Stomach smooth muscle (tissue), 2 donors: ENCODE data around the gene MPHOSPH8.
"Not testable (repeated sequence)": the region's sequence is repeated elsewhere in the genome, so short reads cannot be mapped to it uniquely, and the experiment has no call there.

Experiments used
- H3K27ac ChIP-seq: one replicate; pipeline ENCODE4 v1.7.0; 2013; ENCODE audit warnings: mild to moderate bottlenecking, low read length, inconsistent platforms
- H3K27me3 ChIP-seq, 2 donors: one replicate each; pipeline ENCODE4 v1.7.0; 2013; ENCODE audit warnings: low read length in 2 of 2; ENCODE audit not compliant: insufficient read depth in 2 of 2, control insufficient read depth in 1 of 2
- H3K36me3 ChIP-seq, 2 donors: one replicate each; pipeline ENCODE4 v1.7.0; 2013; ENCODE audit warnings: low read length in 2 of 2; ENCODE audit not compliant: control insufficient read depth in 2 of 2, insufficient read depth in 2 of 2
- H3K4me1 ChIP-seq: one replicate; pipeline ENCODE4 v1.7.0; 2013; ENCODE audit warnings: low read length; ENCODE audit not compliant: control insufficient read depth, insufficient read depth
- H3K4me3 ChIP-seq, 2 donors: one replicate each; pipeline ENCODE4 v1.7.0; 2013; ENCODE audit warnings: low read length in 2 of 2
- H3K9ac ChIP-seq, 2 donors: one replicate each; pipeline ENCODE4 v1.7.0; 2013; ENCODE audit warnings: low read length in 2 of 2, mild to moderate bottlenecking in 1 of 2
- H3K9me3 ChIP-seq, 2 donors: one replicate each; pipeline ENCODE4 v1.7.0; 2013; ENCODE audit warnings: low read length in 2 of 2; ENCODE audit not compliant: control insufficient read depth in 2 of 2
- donor health status: healthy.
- donor health status: Pancreatic carcinoma.

The MPHOSPH8 gene

GRCh38 chr13:19681517-19681916 is 48.1 kb downstream of the MPHOSPH8 start:
- no peaks in the 10 kb centered on the region for H3K27me3 ChIP-seq
- no peaks in the 10 kb centered on the region for H3K9me3 ChIP-seq
- H3K9ac ChIP-seq, result no peak overlapping the region
- peaks cover 2 to 5% of the 10 kb centered on the region in 2 donors for H3K36me3 ChIP-seq
- no peak overlapping the region for H3K4me3 ChIP-seq
- no peaks in the 10 kb centered on the region for H3K4me1 ChIP-seq
- no peak overlapping the region for H3K27ac ChIP-seq

GRCh38 chr13:19685034-19685433 is 51.6 kb downstream of the MPHOSPH8 start:
- Histone ChIP-seq H3K4me1 (no peaks in the 10 kb centered on the region), H3K9ac (no peak overlapping the region), H3K27me3 (no peaks in the 10 kb centered on the region), H3K4me3 (no peak overlapping the region), H3K27ac (no peak overlapping the region), H3K36me3 (no peaks in the 10 kb centered on the region), H3K9me3 (no peaks in the 10 kb centered on the region)

DNA sequence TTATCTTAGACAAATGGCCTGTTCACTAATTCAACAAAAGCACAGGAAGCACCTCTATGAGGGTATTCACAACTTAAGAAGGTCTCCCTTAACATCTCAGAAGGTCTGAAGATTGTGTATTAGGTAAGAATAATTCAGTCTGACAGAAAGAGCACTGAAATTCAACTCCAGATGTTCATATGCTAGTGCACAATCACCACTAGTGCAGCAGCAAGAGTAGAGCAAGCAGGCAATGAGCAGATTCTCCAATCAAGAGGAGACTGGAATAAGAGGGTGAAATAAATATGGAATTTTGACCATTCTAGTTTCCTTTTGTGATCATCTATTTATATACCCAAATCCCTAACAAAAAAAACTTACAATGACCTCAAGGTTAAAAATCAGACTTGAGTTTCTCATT is 52.0 kb downstream of the MPHOSPH8 start:
- no peak overlapping the region for H3K4me3 ChIP-seq
- H3K9me3 ChIP-seq, result no peaks in the 10 kb centered on the region
- no peaks in the 10 kb centered on the region for H3K4me1 ChIP-seq
- H3K9ac ChIP-seq, result no peak overlapping the region
- H3K27ac ChIP-seq, result no peak overlapping the region
- no peaks in the 10 kb centered on the region for H3K36me3 ChIP-seq
- H3K27me3 ChIP-seq, result no peaks in the 10 kb centered on the region

- not testable (repeated sequence) for H3K27ac ChIP-seq, H3K9me3 ChIP-seq, H3K9ac ChIP-seq, H3K4me1 ChIP-seq, H3K36me3 ChIP-seq, H3K4me3 ChIP-seq, H3K27me3 ChIP-seq
Observed at GRCh38 chr13:19691447-19691846, 58.0 kb downstream of the MPHOSPH8 start.

- Histone ChIP-seq H3K36me3 (no peaks in the 10 kb centered on the region), H3K27me3 (no peaks in the 10 kb centered on the region), H3K4me3 (no peak overlapping the region), H3K9ac (no peak overlapping the region), H3K9me3 (no peaks in the 10 kb centered on the region), H3K4me1 (no peaks in the 10 kb centered on the region), H3K27ac (no peak overlapping the region)
Observed at GRCh38 chr13:19695428-19695827, 62.0 kb downstream of the MPHOSPH8 start.

DNA sequence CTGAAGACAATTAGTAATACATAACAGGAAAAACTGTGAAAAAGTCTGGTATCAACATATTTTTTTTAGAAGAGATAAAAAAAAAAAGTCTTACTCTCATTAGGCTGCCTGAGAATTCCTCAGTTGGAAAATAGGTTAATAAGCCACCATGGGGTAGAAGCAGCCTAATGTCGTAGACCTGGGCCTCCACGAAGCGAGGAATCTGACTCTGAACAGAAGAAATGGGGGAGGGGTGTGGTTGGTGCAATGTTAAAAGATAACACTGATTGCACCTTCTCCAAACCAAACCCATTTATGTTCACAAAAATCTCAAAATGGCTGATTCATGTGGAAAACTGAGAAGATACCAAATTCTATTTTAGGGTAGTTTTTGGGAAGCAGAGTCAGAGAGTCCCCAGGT is 62.4 kb downstream of the MPHOSPH8 start:
- Histone ChIP-seq H3K4me3 (no peak overlapping the region), H3K9ac (no peak overlapping the region)

DNA sequence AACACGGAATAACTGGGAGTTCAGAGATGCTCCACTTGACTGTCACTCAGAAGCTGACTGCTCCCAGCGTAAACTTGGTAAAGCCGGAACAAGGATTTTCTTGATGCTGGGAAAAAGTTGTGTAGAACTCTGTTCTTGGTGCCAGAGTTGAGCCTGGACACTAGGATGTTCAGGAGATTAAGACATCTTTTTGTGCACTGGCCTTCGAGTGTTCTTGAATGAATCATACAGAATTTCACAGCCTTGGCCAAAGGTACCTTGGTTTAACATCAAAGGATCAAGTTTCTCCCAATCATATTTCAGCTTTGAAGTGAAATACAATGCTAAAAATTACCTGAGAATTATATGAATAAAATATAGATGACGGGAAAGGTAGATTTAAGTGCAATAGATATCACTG is 67.5 kb downstream of the MPHOSPH8 start:
- not testable (repeated sequence) for H3K9me3 ChIP-seq, H3K9ac ChIP-seq, H3K27me3 ChIP-seq, H3K27ac ChIP-seq, H3K4me1 ChIP-seq, H3K4me3 ChIP-seq, H3K36me3 ChIP-seq

More for the DNA sequence above, 62.4 kb downstream of the MPHOSPH8 start:
- H3K27me3 ChIP-seq, result no peaks in the 10 kb centered on the region
- no peaks in the 10 kb centered on the region for H3K36me3 ChIP-seq
- H3K9me3 ChIP-seq, result no peaks in the 10 kb centered on the region
- no peaks in the 10 kb centered on the region for H3K4me1 ChIP-seq
- H3K27ac ChIP-seq, result no peak overlapping the region

DNA sequence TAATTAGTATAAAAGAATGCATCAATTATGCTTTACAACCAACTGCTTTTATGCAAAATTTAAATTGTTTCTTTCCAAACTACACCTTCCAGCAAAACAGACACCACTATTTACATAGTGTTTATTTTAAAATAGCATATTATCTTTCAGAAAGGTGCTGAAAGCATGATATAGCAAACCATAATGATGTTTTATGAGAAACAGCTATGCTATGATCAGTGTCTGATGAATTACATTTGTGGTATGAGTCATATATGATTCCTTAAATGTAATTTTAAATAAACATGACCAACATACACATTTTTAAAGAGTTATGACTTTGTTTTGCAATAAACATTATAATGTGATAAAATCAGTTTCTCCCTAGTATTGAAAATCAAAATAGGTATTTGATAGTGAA is 68.2 kb downstream of the MPHOSPH8 start:
- not testable (repeated sequence) for H3K36me3 ChIP-seq, H3K9me3 ChIP-seq, H3K27ac ChIP-seq, H3K27me3 ChIP-seq, H3K4me3 ChIP-seq, H3K9ac ChIP-seq, H3K4me1 ChIP-seq

DNA sequence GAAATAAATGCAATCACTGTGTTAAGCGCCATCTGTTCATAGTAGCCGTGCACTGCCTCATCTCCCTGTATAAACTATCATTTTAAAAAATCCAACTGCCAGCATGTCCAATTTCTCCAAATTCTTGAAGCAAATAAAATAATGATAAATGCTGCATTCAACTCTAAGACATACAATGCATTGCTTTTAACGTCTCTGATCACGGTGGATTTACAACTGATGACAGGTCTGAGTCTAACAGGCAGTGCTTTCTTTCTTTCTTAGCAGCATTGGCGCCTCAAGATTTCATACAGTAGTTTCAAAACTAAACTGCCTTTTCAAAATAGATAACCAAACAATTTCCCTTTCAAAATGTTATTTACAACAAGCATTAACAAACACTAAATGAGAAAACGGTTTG is 70.8 kb downstream of the MPHOSPH8 start:
- H3K4me1 ChIP-seq, H3K27ac ChIP-seq, H3K4me3 ChIP-seq, H3K9me3 ChIP-seq, H3K36me3 ChIP-seq, H3K27me3 ChIP-seq, H3K9ac ChIP-seq: not testable (repeated sequence)

DNA sequence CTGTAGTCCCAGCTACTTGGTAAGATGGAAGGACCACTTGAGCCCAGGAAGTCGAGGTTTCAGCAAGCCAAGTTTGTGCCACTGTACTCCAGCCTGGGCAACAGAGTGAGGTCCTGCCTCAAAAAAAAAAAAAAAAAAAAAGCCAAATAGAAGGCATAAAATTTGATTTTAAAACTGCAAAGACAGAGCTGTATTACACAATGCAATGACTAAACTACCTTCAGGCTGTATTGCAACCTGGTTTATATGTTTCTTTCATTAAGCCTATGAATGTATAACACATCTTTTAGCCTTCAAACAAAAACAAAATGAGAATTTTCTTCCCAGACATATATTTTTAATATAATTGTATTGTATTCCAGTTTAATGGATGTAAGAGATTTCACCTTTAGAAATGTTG is 75.6 kb downstream of the MPHOSPH8 start:
- not testable (repeated sequence) for H3K9ac ChIP-seq

DNA sequence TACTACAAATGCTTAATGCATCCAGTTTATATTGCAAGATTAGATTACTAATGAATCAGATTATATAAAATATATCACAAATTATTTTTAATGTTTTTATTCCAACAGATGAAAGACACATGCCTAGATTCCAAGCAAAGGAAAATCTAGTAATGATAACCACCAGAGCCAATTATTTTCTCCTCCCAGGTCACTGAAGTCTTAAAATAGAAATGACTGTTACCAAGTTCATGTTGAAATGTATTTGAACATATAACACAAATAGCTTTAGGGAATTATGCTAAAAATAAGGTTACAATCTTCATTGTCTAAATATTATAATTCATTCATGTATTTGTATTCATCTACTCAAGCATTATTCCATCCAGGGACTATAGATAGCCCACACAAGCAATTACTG is 76.3 kb downstream of the MPHOSPH8 start:
- H3K9ac ChIP-seq, H3K36me3 ChIP-seq, H3K27ac ChIP-seq, H3K4me1 ChIP-seq, H3K9me3 ChIP-seq, H3K4me3 ChIP-seq, H3K27me3 ChIP-seq: not testable (repeated sequence)

More for the DNA sequence above, 75.6 kb downstream of the MPHOSPH8 start:
- H3K4me1 ChIP-seq, H3K4me3 ChIP-seq, H3K36me3 ChIP-seq, H3K27ac ChIP-seq, H3K27me3 ChIP-seq, H3K9me3 ChIP-seq: not testable (repeated sequence)
